Measurements from ENCODE around the gene INPP5B.
"Not testable (repeated sequence)": the region's sequence is repeated elsewhere in the genome, so short reads cannot be mapped to it uniquely, and the experiment has no call there.

The INPP5B gene

GRCh38 chr1:37914719-37915475, 32.0 kb downstream of the INPP5B start:
- DNase-seq (ENCODE audit: low read depth): no peak

GRCh38 chr1:37911478-37911877, 35.4 kb downstream of the INPP5B start:
- DNase-seq (ENCODE audit: low read depth): not testable (repeated sequence)

GRCh38 chr1:37910886-37911285, 36.0 kb downstream of the INPP5B start:
- not testable (repeated sequence) for DNase-seq (ENCODE audit: low read depth)

GRCh38 chr1:37908531-37908930, 38.3 kb downstream of the INPP5B start:
- not testable (repeated sequence) for DNase-seq (ENCODE audit: low read depth)

GRCh38 chr1:37907416-37908125, 39.3 kb downstream of the INPP5B start:
- not testable (repeated sequence) for DNase-seq (ENCODE audit: low read depth)

GRCh38 chr1:37906591-37906990, 40.3 kb downstream of the INPP5B start:
- DNase-seq (ENCODE audit: low read depth): not testable (repeated sequence)

- DNase-seq (ENCODE audit: low read depth): no peak
These were observed 41.1 kb downstream of the INPP5B start for GRCh38 chr1:37905727-37906126.

- not testable (repeated sequence) for DNase-seq (ENCODE audit: low read depth)
These were observed 42.9 kb downstream of the INPP5B start for GRCh38 chr1:37903921-37904320.

- no peak for DNase-seq (ENCODE audit: low read depth)
These were observed 43.9 kb downstream of the INPP5B start for GRCh38 chr1:37902983-37903382.

- DNase-seq (ENCODE audit: low read depth): no peak
These were observed 45.0 kb downstream of the INPP5B start for GRCh38 chr1:37901893-37902225.

- no peak for DNase-seq (ENCODE audit: low read depth)
These were observed 45.5 kb downstream of the INPP5B start for GRCh38 chr1:37901191-37901892.

- DNase-seq (ENCODE audit: low read depth): not testable (repeated sequence)
These were observed 49.3 kb downstream of the INPP5B start for GRCh38 chr1:37897563-37897962.

- no peak for DNase-seq (ENCODE audit: low read depth)
These were observed 53.2 kb downstream of the INPP5B start for GRCh38 chr1:37893673-37894072.

GRCh38 chr1:37892151-37893047, 54.5 kb downstream of the INPP5B start:
- no peak for DNase-seq (ENCODE audit: low read depth)

- DNase-seq (ENCODE audit: low read depth): no peak
These were observed 56.4 kb downstream of the INPP5B start for GRCh38 chr1:37890378-37891014.

- no peak for DNase-seq (ENCODE audit: low read depth)
These were observed 58.7 kb downstream of the INPP5B start for GRCh38 chr1:37888022-37888700.

- DNase-seq (ENCODE audit: low read depth): no peak
These were observed 62.7 kb downstream of the INPP5B start for GRCh38 chr1:37884145-37884544.

GRCh38 chr1:37883671-37884070, 63.2 kb downstream of the INPP5B start:
- no peak for DNase-seq (ENCODE audit: low read depth)

GRCh38 chr1:37879865-37880264, 67.0 kb downstream of the INPP5B start:
- DNase-seq (ENCODE audit: low read depth): no peak

- DNase-seq (ENCODE audit: low read depth): no peak
These were observed 68.8 kb downstream of the INPP5B start for GRCh38 chr1:37878071-37878470.

GRCh38 chr1:37875833-37876232, 71.0 kb downstream of the INPP5B start:
- DNase-seq (ENCODE audit: low read depth): no peak
